Stimulated activated CD8-positive, alpha-beta memory T cell treated with anti-CD3 and anti-CD28 coated beads, Interleukin-12 subunit alpha, Interleukin-12 subunit beta, amount 100 ng/mL, for 4 hours (primary cell): ENCODE measurements around the gene SKA2.
"Not testable (repeated sequence)": the region's sequence is repeated elsewhere in the genome, so short reads cannot be mapped to it uniquely, and the experiment has no call there.

ENCODE experiments used
- DNase-seq: peaks from one replicate; pipeline ENCODE4 v3.0.0-alpha.2; 2020; ENCODE audit warnings: low read depth

The SKA2 gene

DNA sequence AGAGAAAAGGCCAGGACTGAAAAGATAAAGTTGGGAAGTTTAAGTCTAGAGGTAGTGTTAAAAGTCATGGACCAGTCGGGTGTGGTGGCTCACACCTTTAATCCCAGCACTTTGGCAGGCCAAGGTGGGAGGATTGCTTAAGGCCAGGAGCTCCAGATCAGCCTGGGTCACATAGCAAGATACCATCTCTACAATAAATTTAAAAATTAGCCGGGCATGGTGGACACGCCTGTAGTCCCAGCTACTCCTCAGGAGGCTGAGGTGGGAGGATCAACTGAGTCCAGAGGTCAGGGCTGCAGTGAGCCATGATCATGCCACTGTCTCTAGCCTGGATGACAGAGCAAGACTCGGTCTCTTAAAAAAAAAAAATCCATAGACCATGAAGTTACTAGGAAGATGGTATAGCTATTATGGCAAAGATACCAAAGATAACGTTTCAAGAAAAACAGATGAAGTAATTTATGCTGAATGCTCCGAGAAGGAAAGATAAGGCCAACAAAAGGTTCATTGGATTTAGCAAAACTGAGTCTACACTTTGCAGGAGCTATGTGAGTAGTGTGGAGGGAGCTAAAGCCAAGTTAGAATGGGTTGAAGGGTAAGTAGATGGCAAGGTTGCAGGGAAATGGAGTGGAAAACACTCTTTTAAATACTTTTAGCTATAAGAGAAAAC is 60.0 kb downstream of the SKA2 start:
- DNase-seq: no peak

DNA sequence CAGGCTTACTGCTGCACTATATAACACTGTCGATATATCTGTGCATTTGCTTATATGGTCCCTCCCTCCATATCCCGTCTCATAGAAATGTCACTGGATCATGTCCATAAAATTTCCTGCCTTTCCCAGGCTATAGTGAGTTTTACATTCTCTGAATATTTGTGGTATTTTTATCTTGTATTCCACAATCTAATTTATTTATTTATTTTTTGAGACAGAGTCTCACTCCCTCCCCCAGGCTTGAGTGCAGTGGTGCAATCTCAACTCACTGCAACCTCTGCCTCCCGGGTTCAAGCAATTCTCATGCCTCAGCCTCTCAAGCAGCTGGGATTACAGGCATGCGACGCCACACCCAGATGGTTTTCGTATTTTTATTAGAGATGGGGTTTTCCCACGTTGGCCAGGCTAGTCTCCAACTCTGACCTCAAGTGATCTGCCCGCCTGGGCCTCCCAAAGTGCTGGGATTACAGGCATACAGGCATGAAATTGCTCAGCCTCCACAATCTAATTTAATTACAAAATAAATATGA is 61.2 kb downstream of the SKA2 start:
- DNase-seq: no peak

DNA sequence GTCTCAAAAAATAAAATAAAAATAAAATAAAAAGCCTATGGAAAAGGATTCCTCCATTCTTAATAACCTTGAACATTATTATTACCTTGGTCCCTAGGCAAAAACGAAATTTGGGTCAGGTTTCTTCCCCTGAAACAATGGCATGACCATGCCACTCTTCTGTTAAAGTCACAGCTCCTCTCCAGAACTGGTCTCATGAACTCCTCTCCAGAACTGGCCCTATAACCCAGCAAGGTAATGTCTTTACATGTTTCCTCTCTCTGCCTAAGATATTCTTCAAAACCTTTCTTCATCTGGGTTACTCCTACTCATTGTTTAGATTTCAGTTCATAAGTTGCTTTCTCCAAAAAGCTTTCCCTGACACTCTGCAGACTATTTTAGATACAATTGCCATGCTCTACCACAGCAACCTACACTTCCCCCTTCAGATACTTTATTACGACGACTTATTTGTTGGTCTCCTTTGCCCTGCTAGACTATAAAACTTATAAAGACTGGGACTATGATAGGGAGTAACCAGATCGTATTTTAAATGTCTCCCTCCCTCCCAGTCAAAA is 61.8 kb downstream of the SKA2 start:
- DNase-seq: no peak

DNA sequence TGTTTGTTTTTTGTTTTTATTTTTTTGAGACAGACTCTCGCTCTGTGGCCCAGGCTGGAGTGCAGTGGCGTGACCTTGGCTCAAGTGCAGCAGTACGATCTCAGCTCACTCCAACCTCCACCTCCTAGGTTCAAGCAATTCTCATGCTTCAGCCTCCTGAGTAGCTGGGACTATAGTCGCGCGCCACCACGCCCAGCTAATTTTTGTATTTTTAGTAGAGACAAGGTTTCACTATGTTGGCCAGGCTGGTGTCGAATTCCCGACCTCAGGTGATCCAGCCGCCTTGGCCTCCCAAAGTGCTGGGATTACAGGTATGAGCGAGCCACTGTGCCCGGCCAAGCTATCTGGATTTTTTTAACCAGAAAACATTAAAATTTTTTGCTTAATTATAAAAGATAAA is 64.4 kb downstream of the SKA2 start:
- DNase-seq: not testable (repeated sequence)

DNA sequence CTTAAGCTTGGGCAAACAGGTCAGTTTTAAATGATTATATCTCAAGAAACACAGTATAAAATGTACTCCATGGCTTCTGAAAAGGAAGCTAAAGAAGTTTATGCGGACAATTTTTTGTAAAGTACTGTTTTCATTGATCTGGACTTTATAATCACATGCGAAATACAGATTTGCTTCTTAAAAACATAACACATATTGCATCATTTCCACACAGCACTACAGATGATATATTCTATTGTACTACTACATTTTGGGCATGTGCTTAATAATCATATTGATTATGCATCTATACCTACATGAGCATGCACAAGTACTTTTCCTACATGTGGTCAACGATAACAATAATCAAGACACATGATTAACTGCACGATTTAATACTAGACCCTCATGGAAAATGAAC is 70.8 kb downstream of the SKA2 start:
- DNase-seq: no peak

DNA sequence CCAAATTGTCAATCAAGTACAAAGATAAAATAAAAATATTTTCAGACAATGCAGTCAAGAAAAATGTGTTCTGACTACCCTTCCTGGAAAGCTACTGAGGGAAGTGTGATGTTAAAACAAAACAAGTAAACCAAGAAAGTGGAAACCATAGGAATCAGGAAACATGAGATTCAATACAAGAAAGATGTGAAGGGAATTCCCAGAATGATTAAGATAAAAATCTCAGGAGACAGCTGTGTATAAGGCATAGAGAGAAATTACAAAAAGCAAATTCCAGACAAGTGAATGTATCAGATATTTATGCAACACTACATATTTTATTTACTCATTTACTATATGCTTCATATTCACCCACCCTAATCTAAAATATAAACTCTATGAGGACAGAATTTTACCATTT is 80.5 kb downstream of the SKA2 start:
- no peak for DNase-seq

DNA sequence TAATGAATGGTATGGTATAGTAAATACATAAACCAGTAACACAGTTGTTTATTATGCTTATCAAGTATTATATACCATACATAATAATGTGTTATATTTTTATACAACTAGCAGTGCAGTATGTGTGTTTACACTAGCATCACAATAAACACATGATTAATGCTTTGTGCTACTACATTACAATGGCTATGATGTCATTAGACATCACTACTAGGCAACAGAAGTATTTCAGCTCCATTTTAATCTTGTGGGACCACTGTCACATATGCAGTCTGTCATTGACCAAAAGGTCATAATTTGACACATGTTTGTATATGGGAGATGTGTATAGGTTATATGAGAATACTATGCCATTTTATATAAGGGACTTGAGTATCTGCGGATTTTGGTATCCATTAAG is 81.0 kb downstream of the SKA2 start:
- no peak for DNase-seq

DNA sequence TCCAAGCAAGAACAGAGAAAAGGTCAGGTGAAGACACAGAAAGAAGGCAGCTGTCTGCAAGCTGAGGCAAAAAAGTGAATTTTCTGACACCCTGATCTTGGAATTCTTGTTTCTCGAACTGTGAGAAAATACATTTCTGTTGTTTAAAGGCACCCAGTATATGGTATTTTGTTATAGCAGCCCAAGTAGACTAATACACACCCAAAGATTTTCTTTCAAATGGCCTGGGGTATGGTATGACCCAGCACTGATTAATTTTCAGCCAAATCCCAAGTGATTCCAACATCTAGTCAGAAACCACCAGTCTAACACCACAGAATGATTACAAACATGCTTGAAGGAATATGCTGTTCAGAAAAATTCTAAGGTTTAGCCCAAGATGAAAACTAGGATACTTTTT is 85.1 kb downstream of the SKA2 start:
- DNase-seq: no peak

DNA sequence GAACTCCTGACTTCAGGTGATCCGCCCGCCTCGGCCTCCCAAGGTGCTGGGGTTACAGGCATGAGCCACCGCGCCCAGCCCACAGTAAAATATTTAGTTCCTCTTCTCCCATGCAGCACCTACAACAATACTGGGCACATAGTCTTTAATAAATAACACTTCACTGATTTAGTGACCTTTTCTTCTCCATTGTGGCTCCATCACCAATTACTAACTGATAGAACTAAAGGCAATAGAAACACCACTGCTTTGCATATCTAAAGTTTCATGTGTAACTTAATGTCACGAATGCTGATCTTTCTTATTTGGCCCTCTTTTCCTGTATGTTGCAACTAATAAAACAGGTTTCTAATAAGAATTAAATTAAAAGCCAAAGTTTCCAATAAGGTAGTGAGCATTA is 87.2 kb downstream of the SKA2 start:
- DNase-seq: no peak

DNA sequence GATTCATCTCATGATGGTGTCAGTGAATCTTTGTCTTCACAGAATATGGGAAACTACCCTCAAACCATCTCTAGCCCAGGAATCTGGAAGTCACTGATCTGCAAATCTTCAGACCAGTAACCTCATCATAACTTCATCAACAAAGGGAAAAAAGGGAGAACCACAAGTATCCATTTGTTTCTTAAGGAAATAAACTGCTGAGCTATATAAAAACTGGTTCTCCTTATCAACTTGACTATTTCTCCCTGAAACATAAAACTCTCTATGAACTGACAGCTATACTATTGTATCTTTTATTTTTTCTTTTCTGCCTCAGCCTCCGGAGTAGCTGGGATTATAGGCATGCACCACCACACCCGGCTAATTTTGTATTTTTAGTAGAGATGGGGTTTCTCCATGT is 87.6 kb downstream of the SKA2 start:
- no peak for DNase-seq

DNA sequence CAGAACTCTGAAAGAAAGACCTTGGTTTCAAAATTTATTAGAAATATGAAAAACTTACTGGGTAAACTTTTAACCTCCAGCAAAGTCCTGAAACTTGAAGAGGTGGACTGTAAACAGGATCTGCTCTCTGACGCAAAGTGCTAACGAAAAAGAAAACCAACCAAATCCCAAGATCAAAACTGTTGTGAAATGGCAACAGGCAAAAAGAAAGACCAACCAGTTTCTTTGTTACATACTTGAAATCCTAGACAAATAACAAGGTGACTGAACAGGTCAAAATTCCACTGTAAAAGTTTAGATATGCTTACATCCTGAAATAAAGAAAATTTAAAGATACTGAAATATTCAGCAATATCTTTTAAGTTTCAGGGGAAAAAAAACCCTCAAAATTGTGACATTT is 92.5 kb downstream of the SKA2 start:
- no peak for DNase-seq
